Breast epithelium (tissue), 3 donors: ENCODE results near the gene LIN28B. TPM values are rescaled to one million over a fixed set of nuclear protein-coding genes. Genes with fewer than 3 reads are reported as not detected.

Experiments used
- total RNA-seq, 3 donors: library from RNA; depleted of rRNA; stranded (reverse); fragments of >200 nt; gene quantifications; one replicate each; pipeline ENCODE4 v1.1.0, GENCODE V29; 2016

The LIN28B gene
- total RNA-seq, 3 donors from 2014 or later: not detected

Other genes starting within 250 kb of the LIN28B start
- 10 to 100 TPM; 20.2 to 33.4 (median 27.2) TPM for gene HACE1, start 97.2 kb upstream of the LIN28B start, total RNA-seq
- under 1 TPM in 1 of 3 donors, not detected in 2; 0.98 TPM for gene POPDC3, start 222.9 kb downstream of the LIN28B start, total RNA-seq